Fibroblast of pulmonary artery (primary cell): ENCODE data around the gene MAN2A2.

ENCODE experiments used
- DNase-seq: peaks from one replicate; pipeline ENCODE4 v3.0.0-alpha.2; 2010; ENCODE audit warnings: low read depth
- H3K4me3 ChIP-seq: replicated peaks from 2 replicates; pipeline ENCODE4 v1.5.1; 2011; ENCODE audit warnings: low read depth, mild to moderate bottlenecking, control low read depth, low read length, moderate library complexity
- CTCF ChIP-seq: IDR thresholded peaks from 2 replicates; pipeline ENCODE4 v1.5.1; 2011; ENCODE audit warnings: mild to moderate bottlenecking, control low read depth, low read length, inconsistent platforms; ENCODE audit errors: missing control alignments

MAN2A2 gene

DNA sequence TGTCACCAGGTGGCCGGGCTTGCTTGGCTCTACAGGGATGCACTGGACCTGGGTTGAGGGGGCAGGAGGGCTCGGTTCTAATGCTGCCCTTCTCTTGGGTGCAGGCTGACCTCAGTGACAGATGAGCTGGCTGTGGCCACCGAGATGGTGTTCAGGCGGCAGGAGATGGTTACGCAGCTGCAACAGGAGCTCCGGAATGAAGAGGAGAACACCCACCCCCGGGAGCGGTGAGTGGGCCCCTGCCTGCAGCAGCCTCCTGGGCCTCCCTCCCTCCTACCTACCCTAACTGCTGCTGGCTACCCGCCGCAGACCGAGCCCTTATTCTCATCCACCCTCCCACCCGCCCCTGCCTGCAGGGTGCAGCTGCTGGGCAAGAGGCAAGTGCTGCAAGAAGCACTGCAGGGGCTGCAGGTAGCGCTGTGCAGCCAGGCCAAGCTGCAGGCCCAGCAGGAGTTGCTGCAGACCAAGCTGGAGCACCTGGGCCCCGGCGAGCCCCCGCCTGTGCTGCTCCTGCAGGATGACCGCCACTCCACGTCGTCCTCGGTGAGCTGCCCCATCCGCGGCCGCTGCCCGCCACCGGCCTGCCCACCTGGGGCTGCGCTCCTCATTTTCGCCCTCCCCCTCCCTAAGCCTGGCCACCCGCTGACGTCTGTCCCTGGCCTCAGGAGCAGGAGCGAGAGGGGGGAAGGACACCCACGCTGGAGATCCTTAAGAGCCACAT lies 13.2 kb upstream of the MAN2A2 start:
- H3K4me3 ChIP-seq = no peak overlapping the region
- no peak for TF ChIP-seq CTCF
- DNase-seq = no peak

DNA sequence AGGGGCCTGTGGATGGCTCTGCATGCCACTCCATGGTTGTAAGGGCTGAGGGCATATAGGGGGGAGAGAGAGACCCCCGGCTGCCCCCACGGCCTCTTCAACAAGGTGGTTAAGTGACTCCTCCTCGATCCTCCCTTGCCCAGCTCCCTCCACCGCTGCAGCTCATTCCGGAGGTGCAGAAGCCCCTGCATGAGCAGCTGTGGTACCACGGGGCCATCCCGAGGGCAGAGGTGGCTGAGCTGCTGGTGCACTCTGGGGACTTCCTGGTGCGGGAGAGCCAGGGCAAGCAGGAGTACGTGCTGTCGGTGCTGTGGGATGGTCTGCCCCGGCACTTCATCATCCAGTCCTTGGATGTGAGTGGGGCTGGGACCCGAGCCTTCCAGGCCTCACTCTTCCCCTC lies 12.3 kb upstream of the MAN2A2 start:
- TF ChIP-seq CTCF = no peak
- DNase-seq = no peak
- no peak overlapping the region for H3K4me3 ChIP-seq

GRCh38 chr15:90891346-90891949 lies 11.7 kb upstream of the MAN2A2 start:
- DNase-seq = no peak
- H3K4me3 ChIP-seq = no peak overlapping the region
- TF ChIP-seq CTCF = no peak

DNA sequence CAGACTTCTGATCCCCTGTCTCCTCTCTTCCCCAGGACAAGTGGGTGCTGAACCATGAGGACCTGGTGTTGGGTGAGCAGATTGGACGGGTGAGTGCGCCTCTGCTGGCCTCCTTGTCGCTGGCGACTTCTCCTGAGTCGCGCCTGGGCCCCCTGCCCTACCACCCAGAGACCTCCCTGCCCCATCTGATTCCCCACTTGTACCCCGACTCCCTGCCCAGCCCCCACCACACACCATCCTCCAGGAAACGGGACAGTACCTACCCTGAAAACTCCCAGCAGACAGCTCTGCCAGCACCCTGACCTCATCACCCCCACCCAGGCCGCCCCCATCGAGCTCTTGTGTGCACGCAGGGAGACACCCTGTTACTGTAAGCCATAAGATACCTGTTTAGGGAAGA lies 11.1 kb upstream of the MAN2A2 start:
- DNase-seq = no peak
- no peak for TF ChIP-seq CTCF
- no peak overlapping the region for H3K4me3 ChIP-seq

- no peak for DNase-seq
- no peak for TF ChIP-seq CTCF
- H3K4me3 ChIP-seq = no peak overlapping the region
Observed at GRCh38 chr15:90892498-90893174, 10.5 kb upstream of the MAN2A2 start.

DNA sequence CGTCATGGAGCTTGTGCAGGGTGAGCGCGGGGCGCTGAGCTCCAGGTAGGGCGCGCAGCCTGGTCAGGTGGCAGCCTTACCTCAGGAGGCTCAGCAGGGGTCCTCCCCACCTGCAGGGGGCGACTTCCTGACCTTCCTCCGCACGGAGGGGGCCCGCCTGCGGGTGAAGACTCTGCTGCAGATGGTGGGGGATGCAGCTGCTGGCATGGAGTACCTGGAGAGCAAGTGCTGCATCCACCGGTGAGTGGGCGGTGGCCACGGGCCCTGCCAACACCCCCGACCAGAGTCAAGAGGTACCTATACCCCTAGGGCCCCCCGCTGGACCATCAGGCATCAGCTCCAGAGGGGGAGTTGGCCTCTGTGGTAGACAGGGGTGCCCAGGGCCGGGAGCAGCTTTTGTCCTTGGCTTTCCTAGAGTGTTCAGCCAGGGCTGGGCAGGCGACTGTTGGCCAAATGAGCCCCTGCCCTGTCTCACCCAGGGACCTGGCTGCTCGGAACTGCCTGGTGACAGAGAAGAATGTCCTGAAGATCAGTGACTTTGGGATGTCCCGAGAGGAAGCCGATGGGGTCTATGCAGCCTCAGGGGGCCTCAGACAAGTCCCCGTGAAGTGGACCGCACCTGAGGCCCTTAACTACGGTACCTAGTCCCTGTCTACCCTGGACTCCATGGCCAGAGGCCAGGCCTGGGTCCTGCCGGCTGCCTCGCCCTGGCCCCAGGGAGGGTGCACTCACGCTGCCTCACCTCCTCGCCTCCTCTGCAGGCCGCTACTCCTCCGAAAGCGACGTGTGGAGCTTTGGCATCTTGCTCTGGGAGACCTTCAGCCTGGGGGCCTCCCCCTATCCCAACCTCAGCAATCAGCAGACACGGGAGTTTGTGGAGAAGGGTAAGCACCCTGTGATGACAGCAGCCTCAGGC lies 9.7 kb upstream of the MAN2A2 start:
- no peak for DNase-seq
- no peak for TF ChIP-seq CTCF
- no peak overlapping the region for H3K4me3 ChIP-seq
